Prostate gland (tissue), 2 donors: ENCODE data around the gene LRGUK.

Experiments used
- POLR2A ChIP-seq: fragments of 450-650 bp; IDR thresholded peaks from one replicate; pipeline ENCODE4 v1.6.1; 2016; ENCODE audit warnings: antibody characterized with exemption, mild to moderate bottlenecking
- TF ChIP-seq, protein P1 (sequence below), 4 experiments: fragments of 200-600 bp in 2 of 4; fragments of 450-650 bp in 2 of 4; sonication (generic) in 2 of 4; IDR thresholded peaks; 1 replicate in 3 of 4; 2 replicates in 1 of 4; pipeline ENCODE4 v1.5.1; 2016 to 2019; ENCODE audit warnings: antibody characterized with exemption in 4 of 4, mild to moderate bottlenecking in 2 of 4, moderate library complexity in 2 of 4

DNA sequence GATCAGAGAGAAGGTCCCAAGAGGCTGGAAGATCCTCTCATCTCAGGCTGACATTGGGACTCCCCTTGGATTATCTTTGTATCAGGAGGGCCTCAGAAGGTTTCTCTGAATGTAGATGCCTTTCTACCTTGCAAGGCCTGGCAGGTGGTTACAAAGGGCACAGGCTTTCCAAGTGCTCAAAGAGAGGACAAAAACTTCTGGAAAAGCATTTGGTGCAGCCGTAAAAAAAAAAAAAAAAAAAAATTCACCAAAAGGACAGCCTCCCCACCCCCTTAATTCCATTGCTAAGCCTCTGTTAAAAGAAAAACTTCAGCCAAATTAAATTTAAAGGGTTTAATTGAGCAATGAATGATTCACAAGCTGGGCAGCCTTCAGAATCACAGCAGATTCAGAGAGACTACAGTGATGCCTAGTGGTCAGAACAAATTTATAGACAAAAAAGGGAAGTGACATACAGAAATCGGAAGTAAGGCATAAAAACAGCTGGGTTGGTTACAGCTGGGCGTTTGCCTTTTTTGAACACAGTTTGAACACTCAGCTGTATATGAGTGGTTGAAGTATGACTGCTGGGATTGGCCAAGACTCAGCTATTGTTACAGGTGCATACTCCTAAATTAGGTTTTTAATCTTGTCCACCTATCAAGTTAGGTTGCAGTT lies 42.5 kb upstream of the LRGUK start:
- TF ChIP-seq, protein P1, sequence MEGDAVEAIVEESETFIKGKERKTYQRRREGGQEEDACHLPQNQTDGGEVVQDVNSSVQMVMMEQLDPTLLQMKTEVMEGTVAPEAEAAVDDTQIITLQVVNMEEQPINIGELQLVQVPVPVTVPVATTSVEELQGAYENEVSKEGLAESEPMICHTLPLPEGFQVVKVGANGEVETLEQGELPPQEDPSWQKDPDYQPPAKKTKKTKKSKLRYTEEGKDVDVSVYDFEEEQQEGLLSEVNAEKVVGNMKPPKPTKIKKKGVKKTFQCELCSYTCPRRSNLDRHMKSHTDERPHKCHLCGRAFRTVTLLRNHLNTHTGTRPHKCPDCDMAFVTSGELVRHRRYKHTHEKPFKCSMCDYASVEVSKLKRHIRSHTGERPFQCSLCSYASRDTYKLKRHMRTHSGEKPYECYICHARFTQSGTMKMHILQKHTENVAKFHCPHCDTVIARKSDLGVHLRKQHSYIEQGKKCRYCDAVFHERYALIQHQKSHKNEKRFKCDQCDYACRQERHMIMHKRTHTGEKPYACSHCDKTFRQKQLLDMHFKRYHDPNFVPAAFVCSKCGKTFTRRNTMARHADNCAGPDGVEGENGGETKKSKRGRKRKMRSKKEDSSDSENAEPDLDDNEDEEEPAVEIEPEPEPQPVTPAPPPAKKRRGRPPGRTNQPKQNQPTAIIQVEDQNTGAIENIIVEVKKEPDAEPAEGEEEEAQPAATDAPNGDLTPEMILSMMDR (IDR thresholded peaks at IDR 0.05), result no peak
- no peak for TF ChIP-seq POLR2A
